WERI-Rb-1 (cell line): ENCODE data around the gene KNDC1.
"Not testable (repeated sequence)": the region's sequence is repeated elsewhere in the genome, so short reads cannot be mapped to it uniquely, and the experiment has no call there.

ENCODE experiments used
- DNase-seq: peaks from one replicate; pipeline ENCODE4 v3.0.0-alpha.2; 2020
- H3K27ac ChIP-seq: fragments of 250-450 bp; sonication (Bioruptor Pico); 2 replicates; pipeline ENCODE4 v1.5.1; 2020; ENCODE audit warnings: mild to moderate bottlenecking, moderate library complexity
- H3K27me3 ChIP-seq: fragments of 250-450 bp; sonication (Bioruptor Pico); 2 replicates; pipeline ENCODE4 v1.5.1; 2021; ENCODE audit warnings: mild to moderate bottlenecking, low read depth, moderate library complexity; ENCODE audit not compliant: insufficient read depth, severe bottlenecking
- H3K36me3 ChIP-seq: fragments of 250-450 bp; sonication (Bioruptor Pico); 2 replicates; pipeline ENCODE4 v1.5.1; 2020; ENCODE audit warnings: mild to moderate bottlenecking, moderate library complexity
- H3K4me3 ChIP-seq: 2 replicates; pipeline ENCODE4 v1.5.1; 2011; ENCODE audit warnings: low read depth, mild to moderate bottlenecking, control low read depth, low read length
- H3K9me3 ChIP-seq: fragments of 250-450 bp; sonication (Bioruptor Pico); 2 replicates; pipeline ENCODE4 v1.5.1; 2021; ENCODE audit warnings: mild to moderate bottlenecking, moderate library complexity; ENCODE audit not compliant: severe bottlenecking
- TF ChIP-seq, protein P1 (sequence below): IDR thresholded peaks from 2 replicates; pipeline ENCODE4 v1.5.1; 2011; ENCODE audit warnings: low read depth, mild to moderate bottlenecking, control low read depth, inconsistent platforms, low read length

The KNDC1 gene

DNA sequence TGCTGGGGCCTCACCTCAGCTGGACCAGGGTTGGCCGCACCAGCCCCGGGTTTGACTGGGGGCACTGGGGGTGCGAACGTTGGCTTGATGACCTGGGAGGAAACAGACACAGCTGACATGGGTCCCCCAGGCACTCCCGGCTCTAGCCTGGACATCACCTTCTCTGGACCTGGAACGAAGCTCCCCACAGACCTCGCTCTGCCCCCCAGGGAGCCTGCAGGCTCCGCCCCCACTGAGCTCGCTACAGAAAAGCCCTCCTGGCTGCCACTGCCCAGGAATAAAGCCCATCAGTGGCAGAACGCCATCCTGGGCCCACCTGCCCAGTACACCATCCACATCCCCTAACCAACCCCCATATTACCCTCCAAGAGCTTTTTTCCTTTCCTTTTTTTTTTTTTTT, 103.7 kb downstream of the KNDC1 start:
- Histone ChIP-seq H3K4me3 (no peak overlapping the region), H3K27ac (no peak overlapping the region), H3K36me3 (no peaks in the 10 kb centered on the region), H3K9me3 (no peaks in the 10 kb centered on the region), H3K27me3 (no peaks in the 10 kb centered on the region)
- TF ChIP-seq, protein P1, sequence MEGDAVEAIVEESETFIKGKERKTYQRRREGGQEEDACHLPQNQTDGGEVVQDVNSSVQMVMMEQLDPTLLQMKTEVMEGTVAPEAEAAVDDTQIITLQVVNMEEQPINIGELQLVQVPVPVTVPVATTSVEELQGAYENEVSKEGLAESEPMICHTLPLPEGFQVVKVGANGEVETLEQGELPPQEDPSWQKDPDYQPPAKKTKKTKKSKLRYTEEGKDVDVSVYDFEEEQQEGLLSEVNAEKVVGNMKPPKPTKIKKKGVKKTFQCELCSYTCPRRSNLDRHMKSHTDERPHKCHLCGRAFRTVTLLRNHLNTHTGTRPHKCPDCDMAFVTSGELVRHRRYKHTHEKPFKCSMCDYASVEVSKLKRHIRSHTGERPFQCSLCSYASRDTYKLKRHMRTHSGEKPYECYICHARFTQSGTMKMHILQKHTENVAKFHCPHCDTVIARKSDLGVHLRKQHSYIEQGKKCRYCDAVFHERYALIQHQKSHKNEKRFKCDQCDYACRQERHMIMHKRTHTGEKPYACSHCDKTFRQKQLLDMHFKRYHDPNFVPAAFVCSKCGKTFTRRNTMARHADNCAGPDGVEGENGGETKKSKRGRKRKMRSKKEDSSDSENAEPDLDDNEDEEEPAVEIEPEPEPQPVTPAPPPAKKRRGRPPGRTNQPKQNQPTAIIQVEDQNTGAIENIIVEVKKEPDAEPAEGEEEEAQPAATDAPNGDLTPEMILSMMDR: no peak
- no peak for DNase-seq

DNA sequence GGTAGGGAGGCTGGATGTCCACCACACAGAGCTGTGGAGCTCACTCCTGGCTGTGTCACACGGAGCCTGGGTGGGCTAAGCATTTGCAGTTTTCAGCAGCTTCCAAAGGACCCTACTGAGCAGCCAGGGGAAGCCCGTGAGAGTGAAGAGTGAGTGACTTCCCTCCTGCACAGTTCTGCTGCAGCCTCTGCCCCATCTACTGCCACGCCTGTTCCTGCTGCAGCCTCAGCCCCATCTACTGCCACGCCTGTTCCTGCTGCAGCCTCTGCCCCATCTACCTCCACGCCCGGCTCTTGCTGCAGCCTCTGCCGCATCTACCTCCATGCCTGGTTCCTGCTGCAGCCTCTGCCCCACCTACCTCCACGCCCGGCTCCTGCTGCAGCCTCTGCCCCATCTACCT, 104.4 kb downstream of the KNDC1 start:
- Histone ChIP-seq H3K27me3 (no peaks in the 10 kb centered on the region), H3K27ac (no peak overlapping the region), H3K4me3 (no peak overlapping the region), H3K36me3 (no peaks in the 10 kb centered on the region), H3K9me3 (no peaks in the 10 kb centered on the region)
- DNase-seq: no peak
- TF ChIP-seq, protein P1: no peak

DNA sequence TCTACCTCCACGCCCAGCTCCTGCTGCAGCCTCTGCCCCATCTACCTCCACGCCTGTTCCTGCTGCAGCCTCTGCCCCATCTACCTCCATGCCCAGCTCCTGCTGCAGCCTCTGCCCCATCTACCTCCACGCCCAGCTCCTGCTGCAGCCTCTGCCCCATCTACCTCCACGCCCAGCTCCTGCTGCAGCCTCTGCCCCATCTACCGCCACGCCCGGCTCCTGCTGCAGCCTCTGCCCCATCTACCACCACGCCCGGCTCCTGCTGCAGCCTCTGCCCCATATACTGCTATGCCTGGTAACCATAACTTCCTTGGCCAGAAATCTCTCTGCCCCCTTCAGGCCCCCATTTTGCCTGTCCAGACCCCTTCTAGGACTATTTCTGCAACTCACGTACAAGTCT, 105.0 kb downstream of the KNDC1 start:
- H3K4me3 ChIP-seq, H3K27me3 ChIP-seq, H3K27ac ChIP-seq, H3K9me3 ChIP-seq, H3K36me3 ChIP-seq, DNase-seq: not testable (repeated sequence)

DNA sequence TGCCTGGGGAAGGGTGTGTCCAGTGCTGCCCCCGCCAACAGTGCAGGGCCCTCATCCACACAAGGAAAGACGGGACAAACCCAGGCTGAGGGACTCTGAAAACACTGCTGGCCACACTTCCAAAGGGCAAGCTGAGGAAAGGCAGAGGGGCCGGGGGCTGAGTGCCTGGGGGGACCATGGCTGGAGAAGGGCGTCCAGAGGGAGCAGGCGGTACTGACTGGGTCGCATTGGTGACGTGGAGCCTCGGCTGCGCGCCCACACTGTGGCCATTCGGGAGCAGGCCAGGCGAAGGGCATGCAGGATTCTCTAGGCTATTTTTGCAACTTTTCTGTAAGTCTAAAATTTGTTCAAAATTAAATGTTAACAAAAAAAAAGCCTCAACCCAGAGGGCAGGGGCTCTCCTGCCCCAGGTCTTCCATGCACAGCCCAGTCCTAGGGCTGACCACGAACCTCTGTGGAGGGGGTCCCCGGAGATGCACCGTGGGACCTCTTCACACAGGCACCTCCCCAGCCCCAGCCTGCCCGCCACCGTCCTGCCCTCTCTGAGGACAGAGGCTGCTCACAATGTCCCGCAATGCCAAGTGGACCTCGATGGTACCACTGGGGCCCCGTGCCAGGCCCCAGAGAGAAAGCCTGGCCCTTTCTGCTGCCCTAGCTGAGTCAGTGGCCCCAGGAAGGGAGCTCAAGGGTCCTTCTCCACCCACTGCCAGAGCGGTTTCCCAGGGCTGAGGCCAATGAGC, 106.2 kb downstream of the KNDC1 start:
- no peaks in the 10 kb centered on the region for H3K36me3 ChIP-seq
- H3K27ac ChIP-seq: no peak overlapping the region
- no peak for DNase-seq
- H3K27me3 ChIP-seq: no peaks in the 10 kb centered on the region
- TF ChIP-seq, protein P1: no peak
- H3K4me3 ChIP-seq: no peak overlapping the region
- no peaks in the 10 kb centered on the region for H3K9me3 ChIP-seq

DNA sequence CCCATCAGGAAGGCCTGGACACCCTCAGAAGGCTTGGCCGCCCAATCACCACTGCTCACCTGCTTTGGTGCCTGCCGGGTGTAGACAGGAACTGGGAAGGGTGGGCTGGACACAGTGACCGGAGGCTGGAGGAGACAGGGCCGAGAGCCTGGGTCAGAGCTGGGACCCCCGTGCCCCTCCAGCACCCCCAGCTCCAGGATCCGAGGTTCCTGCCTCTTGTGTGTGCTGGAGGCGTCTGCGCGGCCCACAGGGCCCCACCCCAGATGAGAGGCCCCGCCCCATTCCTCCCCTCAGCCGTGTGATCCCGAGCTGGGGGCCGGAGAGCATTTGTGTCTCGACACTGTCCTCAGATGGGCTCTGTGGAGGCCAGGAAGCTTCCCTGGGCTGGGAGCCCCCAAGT, 107.3 kb downstream of the KNDC1 start:
- Histone ChIP-seq H3K4me3 (no peak overlapping the region), H3K27ac (no peak overlapping the region), H3K27me3 (no peaks in the 10 kb centered on the region), H3K9me3 (no peaks in the 10 kb centered on the region), H3K36me3 (no peaks in the 10 kb centered on the region)
- TF ChIP-seq, protein P1: no peak
- DNase-seq: no peak

DNA sequence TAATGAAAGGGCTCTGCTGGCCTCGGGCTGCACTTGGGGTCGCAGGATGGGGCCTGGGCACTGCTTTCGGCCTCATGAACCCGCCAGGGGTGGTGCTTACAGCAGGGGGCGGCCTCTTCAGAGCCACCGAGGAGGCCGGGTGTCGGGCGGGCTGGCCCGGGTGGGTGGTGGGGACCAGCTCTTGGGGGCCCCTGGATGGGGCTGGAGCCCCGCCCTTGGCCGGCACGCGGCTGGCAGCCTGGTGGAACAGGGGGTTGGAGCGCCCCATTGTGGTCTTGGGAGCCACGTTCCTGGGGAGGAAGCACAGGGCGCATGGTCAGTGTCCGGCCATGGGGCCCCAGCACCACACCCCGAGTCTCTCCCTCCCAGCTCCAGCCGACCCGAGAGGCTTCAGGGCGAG, 107.8 kb downstream of the KNDC1 start:
- Histone ChIP-seq H3K27me3 (no peaks in the 10 kb centered on the region), H3K9me3 (no peaks in the 10 kb centered on the region), H3K4me3 (no peak overlapping the region), H3K27ac (no peak overlapping the region), H3K36me3 (no peaks in the 10 kb centered on the region)
- TF ChIP-seq, protein P1: 0 out of 2 replicates have a peak, but pooled peaks have one; percentile 13
- no peak for DNase-seq
